WTC11 (cell line): ENCODE results near the gene AMOT.

Experiments used
- NFATC4 ChIP-seq: fragments of 250-450 bp; sonication (Bioruptor Pico); IDR thresholded peaks from 2 replicates; pipeline ENCODE4 v1.9.0; 2021; ENCODE audit warnings: mild to moderate bottlenecking
- NFE2L1 ChIP-seq: sonication (generic); formaldehyde crosslinking; IDR thresholded peaks from 2 replicates; pipeline ENCODE4 v1.8.1; 2023; ENCODE audit warnings: missing genetic modification reagents
- OVOL2 ChIP-seq: fragments of 250-450 bp; sonication (Bioruptor Pico); IDR thresholded peaks from 2 replicates; pipeline ENCODE4 v1.9.0; 2021; ENCODE audit warnings: mild to moderate bottlenecking, borderline replicate concordance
- TEAD4 ChIP-seq: sonication (generic); formaldehyde crosslinking; IDR thresholded peaks from 2 replicates; pipeline ENCODE4 v1.8.0; 2022; ENCODE audit warnings: mild to moderate bottlenecking, missing genetic modification reagents
- ZNF416 ChIP-seq: fragments of 250-450 bp; sonication (Bioruptor Pico); IDR thresholded peaks from 2 replicates; pipeline ENCODE4 v1.9.0; 2021; ENCODE audit warnings: mild to moderate bottlenecking, inconsistent platforms
- TF ChIP-seq, protein P1 (sequence below): sonication (generic); formaldehyde crosslinking; IDR thresholded peaks from 2 replicates; pipeline ENCODE4 v1.8.1; 2023; ENCODE audit warnings: mild to moderate bottlenecking, missing genetic modification reagents, moderate library complexity
- TF ChIP-seq, protein P2 (sequence below): fragments of 200-600 bp; IDR thresholded peaks from 2 replicates; pipeline ENCODE4 v1.8.0; 2022; ENCODE audit warnings: antibody characterized with exemption
- TF ChIP-seq, protein P3 (sequence below): sonication (generic); formaldehyde crosslinking; IDR thresholded peaks from 2 replicates; pipeline ENCODE4 v1.8.1; 2023; ENCODE audit warnings: mild to moderate bottlenecking, missing genetic modification reagents, moderate library complexity
- TF ChIP-seq, protein P4 (sequence below): sonication (generic); formaldehyde crosslinking; IDR thresholded peaks from 2 replicates; pipeline ENCODE4 v1.8.0; 2022; ENCODE audit warnings: mild to moderate bottlenecking, missing genetic modification reagents
- TF ChIP-seq, protein P5 (sequence below): sonication (generic); formaldehyde crosslinking; conservative IDR thresholded peaks from 2 replicates; pipeline ENCODE4 v1.8.1; 2022; ENCODE audit warnings: mild to moderate bottlenecking, missing genetic modification reagents
- TF ChIP-seq, protein P6 (sequence below): sonication (generic); formaldehyde crosslinking; IDR thresholded peaks from 2 replicates; pipeline ENCODE4 v1.8.0; 2022; ENCODE audit warnings: mild to moderate bottlenecking, missing genetic modification reagents
- TF ChIP-seq, protein P7 (sequence below): sonication (generic); formaldehyde crosslinking; conservative IDR thresholded peaks from 2 replicates; pipeline ENCODE4 v1.8.1; 2023; ENCODE audit warnings: mild to moderate bottlenecking, low read depth, missing genetic modification reagents, moderate library complexity

DNA sequence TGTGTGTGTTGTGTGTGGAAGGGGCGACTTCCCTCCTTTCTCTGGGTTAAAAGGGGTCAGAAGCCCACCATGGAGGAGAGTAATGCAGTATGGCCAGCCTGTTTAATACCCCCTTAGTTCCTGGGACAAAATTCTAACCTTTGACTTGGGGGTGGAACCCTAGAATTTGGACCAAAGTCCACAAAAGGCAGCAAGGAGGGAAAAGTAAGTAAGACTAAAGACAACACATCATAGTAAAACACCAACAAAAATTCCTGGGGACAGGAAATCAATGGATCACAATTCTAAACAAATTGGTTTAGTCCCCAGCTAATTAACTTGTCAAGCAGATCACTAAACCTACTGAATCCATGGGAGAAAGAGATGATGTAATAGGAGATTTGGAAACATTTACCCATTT lies 3.1 kb downstream of the AMOT start:
- TF ChIP-seq TEAD4 (CRISPR knock-in tag) = no peak
- TF ChIP-seq, protein P1, sequence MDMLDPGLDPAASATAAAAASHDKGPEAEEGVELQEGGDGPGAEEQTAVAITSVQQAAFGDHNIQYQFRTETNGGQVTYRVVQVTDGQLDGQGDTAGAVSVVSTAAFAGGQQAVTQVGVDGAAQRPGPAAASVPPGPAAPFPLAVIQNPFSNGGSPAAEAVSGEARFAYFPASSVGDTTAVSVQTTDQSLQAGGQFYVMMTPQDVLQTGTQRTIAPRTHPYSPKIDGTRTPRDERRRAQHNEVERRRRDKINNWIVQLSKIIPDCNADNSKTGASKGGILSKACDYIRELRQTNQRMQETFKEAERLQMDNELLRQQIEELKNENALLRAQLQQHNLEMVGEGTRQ = no peak
- TF ChIP-seq, protein P2, sequence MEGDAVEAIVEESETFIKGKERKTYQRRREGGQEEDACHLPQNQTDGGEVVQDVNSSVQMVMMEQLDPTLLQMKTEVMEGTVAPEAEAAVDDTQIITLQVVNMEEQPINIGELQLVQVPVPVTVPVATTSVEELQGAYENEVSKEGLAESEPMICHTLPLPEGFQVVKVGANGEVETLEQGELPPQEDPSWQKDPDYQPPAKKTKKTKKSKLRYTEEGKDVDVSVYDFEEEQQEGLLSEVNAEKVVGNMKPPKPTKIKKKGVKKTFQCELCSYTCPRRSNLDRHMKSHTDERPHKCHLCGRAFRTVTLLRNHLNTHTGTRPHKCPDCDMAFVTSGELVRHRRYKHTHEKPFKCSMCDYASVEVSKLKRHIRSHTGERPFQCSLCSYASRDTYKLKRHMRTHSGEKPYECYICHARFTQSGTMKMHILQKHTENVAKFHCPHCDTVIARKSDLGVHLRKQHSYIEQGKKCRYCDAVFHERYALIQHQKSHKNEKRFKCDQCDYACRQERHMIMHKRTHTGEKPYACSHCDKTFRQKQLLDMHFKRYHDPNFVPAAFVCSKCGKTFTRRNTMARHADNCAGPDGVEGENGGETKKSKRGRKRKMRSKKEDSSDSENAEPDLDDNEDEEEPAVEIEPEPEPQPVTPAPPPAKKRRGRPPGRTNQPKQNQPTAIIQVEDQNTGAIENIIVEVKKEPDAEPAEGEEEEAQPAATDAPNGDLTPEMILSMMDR = no peak
- no peak for TF ChIP-seq ZNF416 (CRISPR knock-in tag)
- TF ChIP-seq, protein P3, sequence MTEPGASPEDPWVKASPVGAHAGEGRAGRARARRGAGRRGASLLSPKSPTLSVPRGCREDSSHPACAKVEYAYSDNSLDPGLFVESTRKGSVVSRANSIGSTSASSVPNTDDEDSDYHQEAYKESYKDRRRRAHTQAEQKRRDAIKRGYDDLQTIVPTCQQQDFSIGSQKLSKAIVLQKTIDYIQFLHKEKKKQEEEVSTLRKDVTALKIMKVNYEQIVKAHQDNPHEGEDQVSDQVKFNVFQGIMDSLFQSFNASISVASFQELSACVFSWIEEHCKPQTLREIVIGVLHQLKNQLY (CRISPR knock-in tag) = no peak
- no peak for TF ChIP-seq OVOL2 (CRISPR knock-in tag)
- TF ChIP-seq, protein P4, sequence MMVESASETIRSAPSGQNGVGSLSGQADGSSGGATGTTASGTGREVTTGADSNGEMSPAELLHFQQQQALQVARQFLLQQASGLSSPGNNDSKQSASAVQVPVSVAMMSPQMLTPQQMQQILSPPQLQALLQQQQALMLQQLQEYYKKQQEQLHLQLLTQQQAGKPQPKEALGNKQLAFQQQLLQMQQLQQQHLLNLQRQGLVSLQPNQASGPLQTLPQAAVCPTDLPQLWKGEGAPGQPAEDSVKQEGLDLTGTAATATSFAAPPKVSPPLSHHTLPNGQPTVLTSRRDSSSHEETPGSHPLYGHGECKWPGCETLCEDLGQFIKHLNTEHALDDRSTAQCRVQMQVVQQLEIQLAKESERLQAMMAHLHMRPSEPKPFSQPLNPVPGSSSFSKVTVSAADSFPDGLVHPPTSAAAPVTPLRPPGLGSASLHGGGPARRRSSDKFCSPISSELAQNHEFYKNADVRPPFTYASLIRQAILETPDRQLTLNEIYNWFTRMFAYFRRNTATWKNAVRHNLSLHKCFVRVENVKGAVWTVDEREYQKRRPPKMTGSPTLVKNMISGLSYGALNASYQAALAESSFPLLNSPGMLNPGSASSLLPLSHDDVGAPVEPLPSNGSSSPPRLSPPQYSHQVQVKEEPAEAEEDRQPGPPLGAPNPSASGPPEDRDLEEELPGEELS (CRISPR knock-in tag) = no peak
- TF ChIP-seq, protein P5, sequence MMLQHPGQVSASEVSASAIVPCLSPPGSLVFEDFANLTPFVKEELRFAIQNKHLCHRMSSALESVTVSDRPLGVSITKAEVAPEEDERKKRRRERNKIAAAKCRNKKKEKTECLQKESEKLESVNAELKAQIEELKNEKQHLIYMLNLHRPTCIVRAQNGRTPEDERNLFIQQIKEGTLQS = no peak
- TF ChIP-seq, protein P6, sequence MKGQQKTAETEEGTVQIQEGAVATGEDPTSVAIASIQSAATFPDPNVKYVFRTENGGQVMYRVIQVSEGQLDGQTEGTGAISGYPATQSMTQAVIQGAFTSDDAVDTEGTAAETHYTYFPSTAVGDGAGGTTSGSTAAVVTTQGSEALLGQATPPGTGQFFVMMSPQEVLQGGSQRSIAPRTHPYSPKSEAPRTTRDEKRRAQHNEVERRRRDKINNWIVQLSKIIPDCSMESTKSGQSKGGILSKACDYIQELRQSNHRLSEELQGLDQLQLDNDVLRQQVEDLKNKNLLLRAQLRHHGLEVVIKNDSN (CRISPR knock-in tag) = no peak
- TF ChIP-seq, protein P7, sequence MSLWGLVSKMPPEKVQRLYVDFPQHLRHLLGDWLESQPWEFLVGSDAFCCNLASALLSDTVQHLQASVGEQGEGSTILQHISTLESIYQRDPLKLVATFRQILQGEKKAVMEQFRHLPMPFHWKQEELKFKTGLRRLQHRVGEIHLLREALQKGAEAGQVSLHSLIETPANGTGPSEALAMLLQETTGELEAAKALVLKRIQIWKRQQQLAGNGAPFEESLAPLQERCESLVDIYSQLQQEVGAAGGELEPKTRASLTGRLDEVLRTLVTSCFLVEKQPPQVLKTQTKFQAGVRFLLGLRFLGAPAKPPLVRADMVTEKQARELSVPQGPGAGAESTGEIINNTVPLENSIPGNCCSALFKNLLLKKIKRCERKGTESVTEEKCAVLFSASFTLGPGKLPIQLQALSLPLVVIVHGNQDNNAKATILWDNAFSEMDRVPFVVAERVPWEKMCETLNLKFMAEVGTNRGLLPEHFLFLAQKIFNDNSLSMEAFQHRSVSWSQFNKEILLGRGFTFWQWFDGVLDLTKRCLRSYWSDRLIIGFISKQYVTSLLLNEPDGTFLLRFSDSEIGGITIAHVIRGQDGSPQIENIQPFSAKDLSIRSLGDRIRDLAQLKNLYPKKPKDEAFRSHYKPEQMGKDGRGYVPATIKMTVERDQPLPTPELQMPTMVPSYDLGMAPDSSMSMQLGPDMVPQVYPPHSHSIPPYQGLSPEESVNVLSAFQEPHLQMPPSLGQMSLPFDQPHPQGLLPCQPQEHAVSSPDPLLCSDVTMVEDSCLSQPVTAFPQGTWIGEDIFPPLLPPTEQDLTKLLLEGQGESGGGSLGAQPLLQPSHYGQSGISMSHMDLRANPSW (CRISPR knock-in tag) = no peak
- TF ChIP-seq NFE2L1 = no peak
- TF ChIP-seq NFATC4 (CRISPR knock-in tag) = no peak
